NCI-H460 (cell line): ENCODE measurements around the gene SIGLEC11. TPM values are rescaled to one million over a fixed set of nuclear protein-coding genes. Genes with fewer than 3 reads are reported as not detected.
"Not testable (repeated sequence)": the region's sequence is repeated elsewhere in the genome, so short reads cannot be mapped to it uniquely, and the experiment has no call there.

Experiments used
- DNase-seq: peaks from one replicate; pipeline ENCODE4 v3.0.0-alpha.2; 2016; ENCODE audit warnings: low read depth; ENCODE audit errors: extremely low read depth
- polyA plus RNA-seq: library from polyadenylated mRNA; depleted of rRNA; stranded (reverse); fragments of >200 nt; gene quantifications from 2 replicates; pipeline ENCODE4 v1.2.3, GENCODE V29; 2014; cell fraction: nucleus; rRNA removed
- total RNA-seq: library from RNA; depleted of rRNA; stranded (reverse); fragments of >200 nt; shearing (Covaris generic); gene quantifications from 2 replicates; pipeline ENCODE4 v1.2.3, GENCODE V29; 2014; rRNA removed

The SIGLEC11 gene
- not detected in 2 replicates for total RNA-seq
- not detected in 2 replicates for polyA plus RNA-seq

DNA sequence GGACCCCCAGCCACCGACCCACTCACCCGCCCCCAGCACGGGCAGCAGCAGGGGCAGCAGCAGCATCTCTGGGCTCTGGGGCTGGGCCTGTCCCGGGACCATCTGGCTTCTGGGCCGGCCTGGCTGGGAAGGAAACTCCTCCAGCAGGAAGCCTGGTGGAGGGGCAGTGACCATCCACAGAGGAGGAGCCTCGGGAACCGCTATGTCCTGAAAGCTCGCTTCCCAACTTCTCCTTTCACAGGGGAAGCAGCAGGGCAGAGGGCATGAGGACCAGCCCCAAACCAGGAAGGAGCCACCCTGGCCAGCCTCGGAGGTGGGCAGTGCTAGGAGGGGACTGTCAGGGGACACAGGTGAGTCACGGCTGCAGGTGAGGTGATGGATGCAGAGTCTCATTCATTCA lies at the start of gene SIGLEC11:
TSS of gene SIGLEC11 (minus strand) at position 193 of the 400 bp plus-strand sequence. CDS start at position 102, 91 bp downstream.
- not testable (repeated sequence) for DNase-seq

- DNase-seq = peak; percentile 12
Observed at GRCh38 chr19:50008532-50008931, 47.6 kb upstream of the SIGLEC11 start.

- no peak for DNase-seq
Observed at GRCh38 chr19:50007947-50008346, 47.0 kb upstream of the SIGLEC11 start.

GRCh38 chr19:50007170-50007569 lies 46.2 kb upstream of the SIGLEC11 start:
- no peak for DNase-seq

- no peak for DNase-seq
Observed at GRCh38 chr19:50005428-50005827, 44.5 kb upstream of the SIGLEC11 start.

GRCh38 chr19:50003810-50004419 lies 42.9 kb upstream of the SIGLEC11 start:
- DNase-seq = no peak

DNA sequence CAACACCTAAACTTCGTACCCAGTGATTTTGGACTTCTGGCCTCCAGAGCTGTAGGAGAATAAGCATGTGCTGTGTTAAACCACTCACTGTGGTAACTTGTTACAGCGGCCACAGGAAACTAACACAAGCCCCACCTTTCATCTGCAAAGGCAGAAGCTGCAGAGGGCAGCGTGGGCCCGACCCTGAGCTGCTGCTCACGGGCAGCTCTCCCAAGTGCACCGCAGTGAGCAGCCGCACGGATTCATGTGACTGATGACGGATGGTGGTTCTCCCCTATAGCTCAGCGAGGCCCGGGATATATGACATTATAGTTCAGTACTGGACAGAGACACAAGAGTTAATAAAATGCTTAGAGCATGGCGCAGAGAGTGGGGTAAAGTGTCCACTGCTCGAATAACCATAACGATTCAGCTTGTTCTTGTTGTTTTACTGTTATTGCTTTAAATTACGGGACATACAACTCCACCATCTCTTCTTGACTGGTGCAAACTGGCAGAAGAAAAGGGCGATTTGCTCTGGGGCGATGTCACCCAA lies 42.3 kb upstream of the SIGLEC11 start:
- no peak for DNase-seq

- no peak for DNase-seq
Observed at GRCh38 chr19:50002386-50002960, 41.5 kb upstream of the SIGLEC11 start.

DNA sequence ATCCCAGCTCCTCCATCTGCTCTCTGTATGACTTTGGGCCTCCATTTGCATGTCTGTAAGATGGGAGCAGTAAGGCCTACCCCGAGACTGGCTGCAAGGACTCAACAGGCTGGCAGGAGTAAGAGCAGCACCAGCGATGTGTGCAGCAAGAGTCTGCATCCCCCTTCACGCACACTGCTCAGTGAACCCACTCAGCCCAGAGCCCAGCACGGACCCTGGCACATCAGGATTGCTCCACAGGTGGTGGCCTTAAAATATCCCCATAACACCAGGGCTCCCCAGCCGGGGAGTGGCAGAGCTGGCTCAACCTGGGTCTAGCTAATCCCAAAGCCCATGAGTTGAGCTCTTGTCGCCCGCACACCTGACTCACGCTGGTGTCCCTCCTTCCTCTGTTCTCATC lies 40.8 kb upstream of the SIGLEC11 start:
- DNase-seq = no peak

GRCh38 chr19:50000841-50001557 lies 40.0 kb upstream of the SIGLEC11 start:
- DNase-seq = no peak

GRCh38 chr19:50000038-50000840 lies 39.3 kb upstream of the SIGLEC11 start:
- DNase-seq = no peak

DNA sequence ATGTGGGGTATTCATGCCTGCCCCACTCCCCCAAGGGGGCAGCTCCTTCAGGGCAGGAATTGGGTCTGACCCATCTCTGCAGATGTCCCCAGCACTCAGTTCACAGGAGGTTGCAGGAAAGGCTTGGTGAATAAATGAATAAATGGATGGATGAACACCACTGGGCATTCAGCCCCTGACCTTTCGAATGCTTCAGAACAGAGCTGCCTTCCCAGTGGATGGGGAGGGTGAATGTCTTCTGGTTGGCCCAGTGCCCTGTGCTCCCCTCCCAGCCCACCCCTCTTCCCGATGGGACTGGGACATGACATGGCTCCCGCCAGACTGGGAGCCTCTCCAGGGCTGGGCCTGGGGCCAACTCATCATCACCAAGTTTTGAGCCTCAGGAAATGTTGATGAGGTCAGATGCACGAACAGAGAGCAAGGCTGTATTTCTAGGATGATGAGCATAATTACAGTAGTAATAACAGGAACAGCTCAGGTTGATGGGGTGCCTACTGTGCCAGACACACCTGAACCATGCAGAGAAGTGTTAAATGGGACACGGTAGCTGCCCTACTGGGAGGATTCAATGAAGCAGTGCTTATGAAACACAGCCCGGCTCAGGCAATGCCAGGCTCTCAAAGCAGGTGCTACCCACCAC lies 38.5 kb upstream of the SIGLEC11 start:
- DNase-seq = no peak

DNA sequence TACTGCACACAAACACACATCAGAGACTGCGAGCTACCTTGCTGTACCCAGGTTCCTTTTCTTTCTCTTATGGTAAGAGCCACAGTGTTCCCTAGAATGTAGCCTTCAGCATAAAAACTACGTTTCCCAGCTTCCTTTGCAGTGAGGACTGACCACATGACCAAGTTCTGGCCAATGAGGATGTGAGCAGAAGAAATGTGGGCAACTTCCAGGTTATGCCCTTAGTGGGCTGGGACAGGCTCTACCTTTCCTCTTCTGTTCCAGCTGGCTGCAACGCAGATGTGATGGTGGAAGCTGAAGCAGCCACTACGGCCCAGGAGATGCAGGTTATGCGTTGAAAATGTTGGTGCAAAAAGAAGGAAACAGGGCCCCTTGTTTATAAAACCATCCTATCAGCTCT lies 36.7 kb upstream of the SIGLEC11 start:
- no peak for DNase-seq

GRCh38 chr19:49988433-49988832 lies 27.5 kb upstream of the SIGLEC11 start:
- DNase-seq = no peak

DNA sequence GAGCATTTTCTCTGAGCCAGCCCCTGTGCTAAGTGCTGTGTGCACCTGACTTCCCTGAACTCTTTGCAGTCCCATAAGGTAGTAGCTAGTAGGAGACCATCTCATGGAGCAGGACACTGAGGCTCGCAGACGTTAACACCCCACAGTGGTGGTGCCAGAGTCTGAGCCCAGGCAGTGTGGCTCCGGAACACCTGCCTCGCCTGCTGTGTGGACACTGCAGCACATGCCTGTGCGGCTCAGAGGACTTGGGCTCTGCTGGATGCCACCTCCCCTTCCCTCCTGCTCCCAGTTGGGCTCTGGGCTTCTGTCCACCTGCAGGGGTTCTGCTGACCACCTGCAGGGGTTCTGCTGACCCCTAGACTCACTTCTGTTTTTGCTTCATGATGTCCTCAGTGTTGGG lies 27.0 kb upstream of the SIGLEC11 start:
- DNase-seq = no peak

GRCh38 chr19:49987159-49987698 lies 26.3 kb upstream of the SIGLEC11 start:
- peak; percentile 94 for DNase-seq

DNA sequence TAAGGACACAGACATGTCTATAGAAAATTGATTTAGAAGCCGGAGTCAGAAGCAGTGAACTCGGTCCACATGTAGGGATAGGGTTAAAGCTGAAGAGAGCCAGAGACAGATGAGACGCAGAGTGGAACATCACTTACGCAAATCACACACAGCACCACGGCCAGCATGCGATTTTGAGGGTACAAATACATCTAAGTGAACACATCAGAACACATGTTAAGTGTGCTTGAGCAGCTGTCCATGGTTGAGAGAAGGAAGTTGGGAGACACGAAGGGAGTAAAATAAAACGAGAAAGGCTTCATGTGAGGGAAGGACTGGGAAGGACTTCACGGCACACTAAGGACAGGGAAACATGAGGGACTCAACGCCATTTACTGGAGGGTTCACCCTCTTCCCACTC lies 25.4 kb upstream of the SIGLEC11 start:
- DNase-seq = no peak

- DNase-seq = no peak
Observed at GRCh38 chr19:49985871-49986270, 24.9 kb upstream of the SIGLEC11 start.

DNA sequence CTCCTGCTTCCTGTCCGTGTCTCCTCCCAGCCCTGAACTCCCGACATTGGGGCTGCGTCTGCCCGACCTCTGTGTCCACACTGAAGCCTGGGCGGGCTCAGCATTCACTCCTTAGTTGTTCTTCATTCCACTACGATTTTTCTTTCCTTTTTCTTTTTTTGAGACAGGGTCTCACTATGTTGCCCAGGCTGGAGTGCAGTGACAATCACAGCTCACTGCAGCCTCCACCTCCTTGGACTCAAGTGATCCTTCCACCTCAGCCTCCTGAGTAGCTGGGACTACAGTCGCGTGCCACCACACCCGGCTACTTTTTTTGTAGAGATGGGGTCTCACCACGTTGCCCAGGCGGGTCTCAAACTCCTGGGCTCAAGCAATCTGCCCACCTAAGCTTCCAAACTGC lies 23.5 kb upstream of the SIGLEC11 start:
- no peak for DNase-seq

GRCh38 chr19:49983645-49984229 lies 22.8 kb upstream of the SIGLEC11 start:
- DNase-seq = peak; percentile 50
